GM12878 (cell line): Measurements from ENCODE around the gene CD151. TPM values are rescaled to one million over a fixed set of nuclear protein-coding genes. Genes with fewer than 3 reads are reported as not detected.

Experiments used
- ATAC-seq: fragments of 200-7000 bp; cut with Tn5 transposase; 3 replicates; pipeline ENCODE4 v1.9.1; 2020; ENCODE audit warnings: mild to moderate bottlenecking, moderate library complexity
- BruUV-seq: library from RNA; stranded (reverse); fragments of 400-500 nt; replicated peaks from 2 replicates; lab custom pipeline; 2021; lab: Mats Ljungman, UMichigan
- CTCF ChIA-PET: fragments of 300-600 bp; sonication (Branson Sonifier 250); formaldehyde crosslinking; extraction: SDS; loops from one replicate; lab custom pipeline; 2021; ENCODE audit warnings: inconsistent platforms; lab: Yijun Ruan, JAX
- POLR2A ChIA-PET: fragments of 350-600 bp; formaldehyde crosslinking; extraction: SDS; loops from one replicate; lab custom pipeline; 2021; ENCODE audit warnings: inconsistent platforms; lab: Charles Lee
- RAD21 ChIA-PET: fragments of 300-600 bp; sonication (Branson Sonifier 250); formaldehyde crosslinking; loops from one replicate; lab custom pipeline; 2023; ENCODE audit warnings: antibody characterized with exemption; ENCODE audit not compliant: unreplicated experiment; lab: Charles Lee
- SMC1A ChIA-PET: fragments of 300-600 bp; sonication (Branson Sonifier 250); formaldehyde crosslinking; loops from one replicate; lab custom pipeline; 2023; ENCODE audit not compliant: unreplicated experiment, uncharacterized antibody; lab: Charles Lee
- DNase-seq: peaks from one replicate; pipeline ENCODE4 v3.0.0-alpha.2; 2011; ENCODE audit warnings: low read depth, low spot score
- FAIRE-seq: peaks from 3 replicates; lab custom pipeline; 2011; peaks lifted over from hg19 to GRCh38; lab: Jason Lieb, UNC
- H2AFZ ChIP-seq: 2 replicates; pipeline ENCODE4 v1.6.0; 2011; ENCODE audit warnings: low read depth, low read length, control low read depth; ENCODE audit not compliant: control insufficient read depth
- H3K27ac ChIP-seq: 2 replicates; pipeline ENCODE4 v1.5.1; 2011; ENCODE audit warnings: control low read depth; ENCODE audit not compliant: control insufficient read depth, insufficient read depth
- H3K27me3 ChIP-seq, 2 experiments: replicated peaks in 1 of 2; 2 replicates each; pipeline versions ENCODE4 v1.6.0 to v1.6.1; 2011; ENCODE audit warnings: low read length in 1 of 2; ENCODE audit not compliant: control insufficient read depth in 2 of 2, insufficient read depth in 2 of 2
- H3K36me3 ChIP-seq, 2 experiments: 2 replicates each; pipeline ENCODE4 v1.5.1; 2011; ENCODE audit warnings: low read length in 1 of 2; ENCODE audit not compliant: control insufficient read depth in 2 of 2, insufficient read depth in 2 of 2
- H3K4me1 ChIP-seq: 2 replicates; pipeline ENCODE4 v1.6.1; 2011; ENCODE audit warnings: mild to moderate bottlenecking, low read length, moderate library complexity, mixed read lengths; ENCODE audit not compliant: control insufficient read depth, insufficient read depth
- H3K4me2 ChIP-seq: 2 replicates; pipeline ENCODE4 v1.6.0; 2011; ENCODE audit warnings: control low read depth; ENCODE audit not compliant: control insufficient read depth, insufficient read depth
- H3K4me3 ChIP-seq: fragments of 200-600 bp; sonication (generic); 2 replicates; pipeline ENCODE4 v1.5.1; 2016
- H3K79me2 ChIP-seq: 2 replicates; pipeline ENCODE4 v1.6.0; 2011; ENCODE audit warnings: low read length; ENCODE audit not compliant: control insufficient read depth, insufficient read depth
- H3K9ac ChIP-seq: 2 replicates; pipeline ENCODE4 v1.8.0; 2011; ENCODE audit warnings: low read length, control low read depth, mixed read lengths; ENCODE audit not compliant: control insufficient read depth, insufficient read depth
- H3K9me3 ChIP-seq: replicated peaks from 3 replicates; pipeline ENCODE4 v1.5.1; 2011; ENCODE audit warnings: mild to moderate bottlenecking, low read length; ENCODE audit not compliant: control insufficient read depth, insufficient read depth
- H4K20me1 ChIP-seq: 2 replicates; pipeline ENCODE4 v1.6.0; 2011; ENCODE audit not compliant: control insufficient read depth, insufficient read depth
- BCLAF1 ChIP-seq: fragments of 450-650 bp; IDR thresholded peaks from 2 replicates; pipeline ENCODE4 v1.6.1; 2017; ENCODE audit warnings: antibody characterized with exemption, mild to moderate bottlenecking, moderate library complexity
- ETV6 ChIP-seq, 2 experiments: fragments of 450-650 bp in 1 of 2; IDR thresholded peaks in 1 of 2; conservative IDR thresholded peaks in 1 of 2; 2 replicates each; pipeline ENCODE4 v1.6.1; 2014; ENCODE audit warnings: antibody characterized with exemption in 1 of 2, borderline replicate concordance in 1 of 2, low read depth in 1 of 2, mild to moderate bottlenecking in 1 of 2, moderate library complexity in 1 of 2
- FOXK2 ChIP-seq: fragments of 450-650 bp; IDR thresholded peaks from 2 replicates; pipeline ENCODE4 v1.6.1; 2017; ENCODE audit warnings: mild to moderate bottlenecking, moderate library complexity
- JUNB ChIP-seq: IDR thresholded peaks from 2 replicates; pipeline ENCODE4 v1.6.1; 2016; ENCODE audit warnings: antibody characterized with exemption, mild to moderate bottlenecking
- KLF5 ChIP-seq: fragments of 450-650 bp; IDR thresholded peaks from 2 replicates; pipeline ENCODE4 v1.6.1; 2014; ENCODE audit warnings: mild to moderate bottlenecking; ENCODE audit not compliant: partially characterized antibody
- MAX ChIP-seq: IDR thresholded peaks from 2 replicates; pipeline ENCODE4 v1.6.1; 2012; ENCODE audit warnings: low read depth, low read length, improper control_type of control experiment
- RCOR1 ChIP-seq: conservative IDR thresholded peaks from 2 replicates; pipeline ENCODE4 v1.6.1; 2012; ENCODE audit warnings: low read depth, low read length, improper control_type of control experiment
- RELA ChIP-seq: fragments of 450-650 bp; IDR thresholded peaks from 2 replicates; pipeline ENCODE4 v1.8.0; 2014; ENCODE audit warnings: borderline replicate concordance; ENCODE audit not compliant: partially characterized antibody
- RELB ChIP-seq: fragments of 450-650 bp; IDR thresholded peaks from 2 replicates; pipeline ENCODE4 v1.6.1; 2017; ENCODE audit warnings: low read depth, mild to moderate bottlenecking, moderate library complexity
- REST ChIP-seq: IDR thresholded peaks from 2 replicates; pipeline ENCODE4 v1.6.1; 2012; ENCODE audit warnings: mild to moderate bottlenecking, low read depth, low read length
- SMAD1 ChIP-seq: fragments of 450-650 bp; IDR thresholded peaks from 2 replicates; pipeline ENCODE4 v1.6.1; 2018; ENCODE audit warnings: mild to moderate bottlenecking, low read depth; ENCODE audit not compliant: partially characterized antibody
- TARDBP ChIP-seq: IDR thresholded peaks from 2 replicates; pipeline ENCODE4 v1.6.1; 2016; ENCODE audit warnings: borderline replicate concordance
- TCF7 ChIP-seq: IDR thresholded peaks from 2 replicates; pipeline ENCODE4 v1.6.1; 2014; ENCODE audit warnings: antibody characterized with exemption, borderline replicate concordance
- ZNF274 ChIP-seq: IDR thresholded peaks from one replicate; pipeline ENCODE4 v1.8.0; 2011; ENCODE audit not compliant: insufficient read length, insufficient read depth
- WGBS: methylation state at CpG from one replicate; pipeline ENCODE4 v1.1.6; 2016; ENCODE audit warnings: low lambda C conversion rate; ENCODE audit not compliant: insufficient replicate concordance, insufficient coverage; ENCODE audit errors: missing lambda C conversion rate; 5-methylcytosine and 5-hydroxymethylcytosine counted together
- in situ Hi-C: fragments of 300-500 bp; cut with MboI; formaldehyde crosslinking; loops from 9 replicates; pipeline ENCODE4 v1.14.3; 2018; ENCODE audit warnings: mixed read lengths
- intact Hi-C: fragments of 100-400 bp; cut with micrococcal nuclease; formaldehyde crosslinking; loops from one replicate; pipeline ENCODE4 v1.14.2; 2022; ENCODE audit not compliant: unreplicated experiment
- polyA plus RNA-seq, 11 experiments: library from polyadenylated mRNA; depleted of rRNA in 4 of 11; unstranded in 6 of 11; stranded (reverse) in 5 of 11; fragments of >200 nt; fragmentation: Nextera tagmentation in 4 of 11; fragmentation: Illumina TruSeq in 1 of 11; extraction: Ambion mirVana in 4 of 11; extraction: Trizol in 1 of 11; gene quantifications; 1 replicate in 1 of 11; 2 replicates in 10 of 11; pipeline versions ENCODE4 v1.2.1 to v1.2.3, GENCODE V29; 2011 to 2016; ENCODE audit warnings: inconsistent platforms in 2 of 11, missing spikeins in 2 of 11, low read depth in 1 of 11
- total RNA-seq, 4 experiments: library from RNA; depleted of rRNA in 3 of 4; stranded (reverse); fragments of >200 nt in 3 of 4; fragmentation: Illumina TruSeq in 1 of 4; extraction: Trizol in 1 of 4; gene quantifications; 2 replicates each; pipeline versions ENCODE4 v1.2.1 to v1.2.3, GENCODE V29; 2013 to 2021

The CD151 gene
- total and polyA plus RNA-seq, 10 of the 15 experiments (the other 5 are each of a cell fraction or from before 2014, with no cell fraction given): 0.52 to 41.7 (median 14.7) TPM

- Histone ChIP-seq H2AFZ (no peak overlapping the region), H3K9ac (no peak overlapping the region), H3K4me2 (no peak overlapping the region), H3K27ac (no peak overlapping the region), H3K9me3 (no peaks in the 10 kb centered on the region), H3K36me3 (no peaks in the 10 kb centered on the region), H4K20me1 (no peaks in the 10 kb centered on the region), H3K4me3 (no peak overlapping the region), H3K79me2 (no peaks in the 10 kb centered on the region), H3K27me3 (no peaks in the 10 kb centered on the region), H3K4me1 (no peaks in the 10 kb centered on the region)
- no TSS peak for BruUV-seq
- ATAC-seq (no peak), DNase-seq (no peak), FAIRE-seq (no peak)
- CTCF ChIA-PET: no interaction called here
- SMC1A ChIA-PET: no interaction called here
- in situ Hi-C loops: no loop called here
- RAD21 ChIA-PET: no interaction called here
- POLR2A ChIA-PET: no interaction called here
- 63% methylated on average over 30 of the region's 31 CpGs for WGBS
- intact Hi-C loops: no loop called here
- no peak for TF ChIP-seq TARDBP
- no peak for TF ChIP-seq SMAD1
- TF ChIP-seq KLF5: no peak
- TF ChIP-seq REST: no peak
- TF ChIP-seq FOXK2: no peak
- TF ChIP-seq RELA: no peak
- TF ChIP-seq RCOR1: no peak
- no peak for TF ChIP-seq ETV6 (conservative IDR thresholded peaks at IDR 0.05 in 1 of 2, IDR thresholded peaks at IDR 0.05 in 1 of 2; ENCODE audit: borderline replicate concordance in 1 of 2, low read depth in 1 of 2)
- no peak for TF ChIP-seq BCLAF1
- no peak for TF ChIP-seq RELB
- TF ChIP-seq JUNB: no peak
- TF ChIP-seq TCF7: no peak
- TF ChIP-seq ZNF274: no peak
- no peak for TF ChIP-seq MAX
Observed at GRCh38 chr11:863910-864827, 31.4 kb downstream of the CD151 start.
